ENCODE results near the gene ADAMTS2. TPM values are rescaled to one million over a fixed set of nuclear protein-coding genes. Genes with fewer than 3 reads are reported as not detected.

Gene ADAMTS2
- total RNA-seq, 1 experiment from 2014 or later = 3.9 TPM

DNA sequence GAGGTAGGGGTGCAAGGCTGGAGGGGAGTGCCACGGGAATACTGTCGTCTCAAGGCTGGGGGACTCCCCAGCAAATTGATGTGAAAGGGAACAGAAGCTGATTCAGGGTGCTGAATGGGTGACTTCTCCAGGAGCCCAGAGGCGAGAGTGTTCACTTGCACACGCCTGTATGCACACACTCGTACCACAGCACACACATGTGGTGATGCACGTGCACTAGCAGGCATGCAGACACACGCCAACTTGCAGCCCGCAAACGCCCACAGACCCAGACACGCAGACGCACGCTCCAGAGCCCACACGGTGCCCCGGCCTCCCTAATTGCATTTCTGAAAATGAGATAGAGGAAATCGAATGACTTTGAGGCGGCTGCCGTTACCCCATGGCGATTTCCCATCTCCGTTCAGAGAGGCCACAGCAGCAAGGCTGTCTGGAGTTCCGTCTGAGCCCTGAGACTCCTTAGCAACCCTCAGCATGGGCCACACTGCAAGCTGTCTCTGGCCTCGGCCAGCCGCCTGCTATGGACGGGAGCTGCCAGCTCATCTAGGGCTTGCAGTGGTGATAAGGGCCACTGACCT lies 9.1 kb upstream of the ADAMTS2 start:
- Histone ChIP-seq H3K9ac (ENCODE audit: low read length) (no peak overlapping the region), H3K79me2 (ENCODE audit: insufficient read depth, low read length) (no peaks in the 10 kb centered on the region), H4K20me1 (ENCODE audit: insufficient read depth) (no peaks in the 10 kb centered on the region), H3K4me3 (replicated peaks in 1 of 2; ENCODE audit: low read depth in 1 of 2, low read length in 2 of 2) (no peak overlapping the region), H3K9me2 (ENCODE audit: insufficient read depth) (no peaks in the 10 kb centered on the region), H3K36me3 (ENCODE audit: control insufficient read depth in 1 of 2, insufficient read depth in 2 of 2, low read length in 2 of 2) (no peaks in the 10 kb centered on the region), H2AFZ (ENCODE audit: low read depth, low read length, poor library complexity, severe bottlenecking) (no peak overlapping the region), H3K9me3 (ENCODE audit: control insufficient read depth in 1 of 2, insufficient read depth in 1 of 2, low read depth in 1 of 2, low read length in 2 of 2) (no peaks in the 10 kb centered on the region), H3K4me2 (ENCODE audit: low read length) (no peak overlapping the region), H3K27me3 (ENCODE audit: insufficient read depth, low read length) (no peaks in the 10 kb centered on the region), H3K27ac (ENCODE audit: low read depth, low read length) (no peak overlapping the region), H3K4me1 (ENCODE audit: control insufficient read depth in 1 of 2, insufficient read depth in 2 of 2, low read length in 2 of 2) (no peaks in the 10 kb centered on the region)
- ATAC-seq = no peak
- CTCF ChIA-PET = no interaction called here
- POLR2A ChIA-PET = no interaction called here
- intact Hi-C loops (cut with micrococcal nuclease) = no loop called here
- DNase-seq (ENCODE audit: low read depth, low spot score) = no peak
- TF ChIP-seq ELF1 (IDR thresholded peaks at IDR 0.05; ENCODE audit: borderline replicate concordance, low read depth) (no peak), EZH2 (IDR thresholded peaks at IDR 0.05) (no peak), SP1 (IDR thresholded peaks at IDR 0.05; ENCODE audit: low read depth) (no peak), ZFX (IDR thresholded peaks at IDR 0.05) (no peak), POLR2A (IDR thresholded peaks at IDR 0.05; ENCODE audit: borderline replicate concordance, extremely low read depth, insufficient read depth, insufficient read length) (no peak)
- TF ChIP-seq, protein P1, sequence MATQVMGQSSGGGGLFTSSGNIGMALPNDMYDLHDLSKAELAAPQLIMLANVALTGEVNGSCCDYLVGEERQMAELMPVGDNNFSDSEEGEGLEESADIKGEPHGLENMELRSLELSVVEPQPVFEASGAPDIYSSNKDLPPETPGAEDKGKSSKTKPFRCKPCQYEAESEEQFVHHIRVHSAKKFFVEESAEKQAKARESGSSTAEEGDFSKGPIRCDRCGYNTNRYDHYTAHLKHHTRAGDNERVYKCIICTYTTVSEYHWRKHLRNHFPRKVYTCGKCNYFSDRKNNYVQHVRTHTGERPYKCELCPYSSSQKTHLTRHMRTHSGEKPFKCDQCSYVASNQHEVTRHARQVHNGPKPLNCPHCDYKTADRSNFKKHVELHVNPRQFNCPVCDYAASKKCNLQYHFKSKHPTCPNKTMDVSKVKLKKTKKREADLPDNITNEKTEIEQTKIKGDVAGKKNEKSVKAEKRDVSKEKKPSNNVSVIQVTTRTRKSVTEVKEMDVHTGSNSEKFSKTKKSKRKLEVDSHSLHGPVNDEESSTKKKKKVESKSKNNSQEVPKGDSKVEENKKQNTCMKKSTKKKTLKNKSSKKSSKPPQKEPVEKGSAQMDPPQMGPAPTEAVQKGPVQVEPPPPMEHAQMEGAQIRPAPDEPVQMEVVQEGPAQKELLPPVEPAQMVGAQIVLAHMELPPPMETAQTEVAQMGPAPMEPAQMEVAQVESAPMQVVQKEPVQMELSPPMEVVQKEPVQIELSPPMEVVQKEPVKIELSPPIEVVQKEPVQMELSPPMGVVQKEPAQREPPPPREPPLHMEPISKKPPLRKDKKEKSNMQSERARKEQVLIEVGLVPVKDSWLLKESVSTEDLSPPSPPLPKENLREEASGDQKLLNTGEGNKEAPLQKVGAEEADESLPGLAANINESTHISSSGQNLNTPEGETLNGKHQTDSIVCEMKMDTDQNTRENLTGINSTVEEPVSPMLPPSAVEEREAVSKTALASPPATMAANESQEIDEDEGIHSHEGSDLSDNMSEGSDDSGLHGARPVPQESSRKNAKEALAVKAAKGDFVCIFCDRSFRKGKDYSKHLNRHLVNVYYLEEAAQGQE (IDR thresholded peaks at IDR 0.05; ENCODE audit: low read depth) = no peak
- TF ChIP-seq, protein P2, sequence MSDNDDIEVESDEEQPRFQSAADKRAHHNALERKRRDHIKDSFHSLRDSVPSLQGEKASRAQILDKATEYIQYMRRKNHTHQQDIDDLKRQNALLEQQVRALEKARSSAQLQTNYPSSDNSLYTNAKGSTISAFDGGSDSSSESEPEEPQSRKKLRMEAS (IDR thresholded peaks at IDR 0.05) = no peak
- RAD21 ChIA-PET (ENCODE audit: low non-redundant PET in 1 of 2, low total read pairs in 2 of 2, uncharacterized antibody in 2 of 2, unreplicated experiment in 2 of 2) = no interaction called here
- no TSS peak for BruUV-seq (replicated peaks)

Data from HCT116 (cell line).